H4 (cell line): ENCODE measurements around the gene HMX1. TPM values are rescaled to one million over a fixed set of nuclear protein-coding genes. Genes with fewer than 3 reads are reported as not detected.

ENCODE experiments used
- DNase-seq: peaks from one replicate; pipeline ENCODE4 v3.0.0-alpha.2; 2015; ENCODE audit warnings: low spot score
- total RNA-seq: library from RNA; depleted of rRNA; stranded (reverse); fragments of >200 nt; shearing (Covaris generic); gene quantifications from 2 replicates; pipeline ENCODE4 v1.2.3, GENCODE V29; 2014

Gene HMX1
- total RNA-seq, 1 experiment from 2014 or later, result 5.1 TPM

- no peak for DNase-seq
These were observed 21.1 kb upstream of the HMX1 start for GRCh38 chr4:8892556-8893226.

GRCh38 chr4:8891646-8892555 is 20.3 kb upstream of the HMX1 start:
- no peak for DNase-seq

- DNase-seq, result no peak
These were observed 19.6 kb upstream of the HMX1 start for GRCh38 chr4:8891255-8891645.

- DNase-seq, result no peak
These were observed 17.2 kb upstream of the HMX1 start for GRCh38 chr4:8888856-8889255.

GRCh38 chr4:8886612-8887406 is 15.2 kb upstream of the HMX1 start:
- peak; percentile 44 for DNase-seq

- no peak for DNase-seq
These were observed 10.6 kb upstream of the HMX1 start for GRCh38 chr4:8882239-8882638.

GRCh38 chr4:8880851-8881250 is 9.2 kb upstream of the HMX1 start:
- no peak for DNase-seq

- no peak for DNase-seq
These were observed 7.9 kb upstream of the HMX1 start for GRCh38 chr4:8879574-8879973.

GRCh38 chr4:8878421-8878820 is 6.8 kb upstream of the HMX1 start:
- no peak for DNase-seq

GRCh38 chr4:8877780-8878040 is 6.1 kb upstream of the HMX1 start:
- DNase-seq, result no peak

GRCh38 chr4:8876982-8877779 is 5.5 kb upstream of the HMX1 start:
- no peak for DNase-seq

- DNase-seq, result no peak
These were observed 3.4 kb upstream of the HMX1 start for GRCh38 chr4:8874896-8875680.

GRCh38 chr4:8874003-8874895 is 2.6 kb upstream of the HMX1 start:
- DNase-seq, result no peak

- no peak for DNase-seq
These were observed 1.0 kb upstream of the HMX1 start for GRCh38 chr4:8872402-8873291.

GRCh38 chr4:8870647-8871416 is 807 bp downstream of the HMX1 start:
- DNase-seq, result no peak

GRCh38 chr4:8869898-8870646 is 1.6 kb downstream of the HMX1 start:
- DNase-seq, result no peak
